ENCODE data around the gene IGSF9B. TPM values are rescaled to one million over a fixed set of nuclear protein-coding genes. Genes with fewer than 3 reads are reported as not detected.

IGSF9B gene
- total RNA-seq, 4 donors from 2014 or later = 21.7 to 130 (median 58.6) TPM

- Histone ChIP-seq H3K4me1 (peaks cover 95 to 100% (median 100%) of the 10 kb centered on the region in 4 donors), H3K36me3 (no peaks in the 10 kb centered on the region), H3K4me3 (peak overlapping the region; percentile 46 to 58 (median 50)), H3K9me3 (no peaks in the 10 kb centered on the region), H3K27ac (replicated peaks in 1 of 4) (peak overlapping the region; percentile 90 to 97 (median 96)), H3K27me3 (peaks cover 0 to 5% (median 0%) of the 10 kb centered on the region in 4 donors)
- intact Hi-C loops (cut with DNase I) = no loop called here
- TF ChIP-seq CTCF (IDR thresholded peaks at IDR 0.05) (no peak), POLR2A (IDR thresholded peaks at IDR 0.05; ENCODE audit: low read depth) (no peak), POLR2AphosphoS5 (IDR thresholded peaks at IDR 0.05) (no peak), EP300 (IDR thresholded peaks at IDR 0.05) (no peak)
- DNase-seq (ENCODE audit: extremely low spot score) = no peak
- WGBS = 82% methylated on average over 2 of the region's 12 CpGs
Observed at GRCh38 chr11:133950421-133950820, 6.3 kb downstream of the IGSF9B start.

- Histone ChIP-seq H3K27ac (replicated peaks in 1 of 4) (peak overlapping the region; percentile 90 to 97 (median 96)), H3K36me3 (peaks cover 0 to 7% (median 3%) of the 10 kb centered on the region in 4 donors), H3K4me3 (no peak overlapping the region), H3K9me3 (no peaks in the 10 kb centered on the region), H3K27me3 (no peaks in the 10 kb centered on the region), H3K4me1 (peaks cover 99 to 100% (median 100%) of the 10 kb centered on the region in 4 donors)
- intact Hi-C loops (cut with DNase I) = loop anchor here (5.0 kb wide), 1 partner anchor 98 kb away; no protein-coding TSS in a partner anchor
- 71% methylated on average over 6 of the region's 6 CpGs for WGBS
- TF ChIP-seq POLR2AphosphoS5 (IDR thresholded peaks at IDR 0.05) (no peak), POLR2A (IDR thresholded peaks at IDR 0.05; ENCODE audit: low read depth) (no peak)
- DNase-seq (ENCODE audit: extremely low spot score) = no peak
Observed at GRCh38 chr11:133949129-133949528, 7.6 kb downstream of the IGSF9B start.

GRCh38 chr11:133948711-133949110, 8.1 kb downstream of the IGSF9B start:
- TF ChIP-seq CTCF (IDR thresholded peaks at IDR 0.05) = no peak
- no peak for TF ChIP-seq EP300 (IDR thresholded peaks at IDR 0.05)
- TF ChIP-seq POLR2AphosphoS5 (IDR thresholded peaks at IDR 0.05) = no peak
- no peak for TF ChIP-seq POLR2A (IDR thresholded peaks at IDR 0.05; ENCODE audit: low read depth)
- peaks cover 0 to 11% (median 7%) of the 10 kb centered on the region in 4 donors for H3K36me3 ChIP-seq
- intact Hi-C loops (cut with DNase I) = loop anchor here (5.0 kb wide), 1 partner anchor 99 kb away; no protein-coding TSS in a partner anchor
- H3K27ac ChIP-seq (replicated peaks in 1 of 4) = peak overlapping the region; percentile 90 to 97 (median 96)
- H3K27me3 ChIP-seq = no peaks in the 10 kb centered on the region
- H3K4me1 ChIP-seq = peaks cover 96 to 100% (median 98%) of the 10 kb centered on the region in 4 donors
- H3K4me3 ChIP-seq = no peak overlapping the region
- 54% methylated on average over 8 of the region's 9 CpGs for WGBS
- no peaks in the 10 kb centered on the region for H3K9me3 ChIP-seq
- DNase-seq (ENCODE audit: extremely low spot score) = no peak

- H3K27me3 ChIP-seq = no peaks in the 10 kb centered on the region
- peak overlapping the region; percentile 0 to 33 (median 14) for H3K4me3 ChIP-seq
- intact Hi-C loops (cut with DNase I) = loop anchor here (5.0 kb wide), 1 partner anchor 100 kb away; no protein-coding TSS in a partner anchor
- TF ChIP-seq EP300 (IDR thresholded peaks at IDR 0.05) (no peak), POLR2AphosphoS5 (IDR thresholded peaks at IDR 0.05) (peak; percentile 38 to 61), CTCF (IDR thresholded peaks at IDR 0.05) (peak; percentile 51 to 57 (median 54))
- peaks cover 0 to 21% (median 16%) of the 10 kb centered on the region in 4 donors for H3K36me3 ChIP-seq
- no peak for DNase-seq (ENCODE audit: extremely low spot score)
- peaks cover 83 to 100% (median 94%) of the 10 kb centered on the region in 4 donors for H3K4me1 ChIP-seq
- 7% methylated on average over 7 of the region's 11 CpGs for WGBS
- H3K9me3 ChIP-seq = no peaks in the 10 kb centered on the region
- H3K27ac ChIP-seq (replicated peaks in 1 of 4) = peak overlapping the region; percentile 90 to 97 (median 96)
Observed at GRCh38 chr11:133947321-133947756, 9.4 kb downstream of the IGSF9B start.

GRCh38 chr11:133946541-133947318, 10.0 kb downstream of the IGSF9B start:
- intact Hi-C loops (cut with DNase I) = loop anchor here (5.0 kb wide), 1 partner anchor 101 kb away; no protein-coding TSS in a partner anchor
- H3K27me3 ChIP-seq = no peaks in the 10 kb centered on the region
- 7% methylated on average over 14 of the region's 26 CpGs for WGBS
- peaks cover 77 to 99% (median 92%) of the 10 kb centered on the region in 4 donors for H3K4me1 ChIP-seq
- no peaks in the 10 kb centered on the region for H3K9me3 ChIP-seq
- peak overlapping the region; percentile 90 to 97 (median 96) for H3K27ac ChIP-seq (replicated peaks in 1 of 4)
- TF ChIP-seq CTCF (IDR thresholded peaks at IDR 0.05) (peak in 1 of 3 experiments; percentile 12), EP300 (IDR thresholded peaks at IDR 0.05) (no peak), POLR2A (IDR thresholded peaks at IDR 0.05; ENCODE audit: low read depth) (no peak), POLR2AphosphoS5 (IDR thresholded peaks at IDR 0.05) (peak in 1 of 2 donors; percentile 24)
- H3K36me3 ChIP-seq = peaks cover 0 to 22% (median 16%) of the 10 kb centered on the region in 4 donors
- DNase-seq (ENCODE audit: extremely low spot score) = no peak
- H3K4me3 ChIP-seq = peak overlapping the region; percentile 0 to 33 (median 14)
